Ishikawa (cell line): ENCODE measurements around the gene MAPK8IP1.

ENCODE experiments used
- CEBPB ChIP-seq: IDR thresholded peaks from 2 replicates; pipeline ENCODE4 v1.6.1; 2012
- CREB1 ChIP-seq: IDR thresholded peaks from 2 replicates; pipeline ENCODE4 v1.6.1; 2012; ENCODE audit warnings: low read depth
- EGR1 ChIP-seq: IDR thresholded peaks from 2 replicates; pipeline ENCODE4 v1.6.1; 2012
- EP300 ChIP-seq: IDR thresholded peaks from 2 replicates; pipeline ENCODE4 v1.6.1; 2012; ENCODE audit warnings: borderline replicate concordance
- FOXM1 ChIP-seq: IDR thresholded peaks from 2 replicates; pipeline ENCODE4 v1.6.1; 2012; ENCODE audit warnings: low read depth, borderline replicate concordance
- NFIC ChIP-seq: IDR thresholded peaks from 2 replicates; pipeline ENCODE4 v1.6.1; 2012
- RAD21 ChIP-seq: IDR thresholded peaks from 2 replicates; pipeline ENCODE4 v1.6.1; 2012; ENCODE audit warnings: low read depth
- YY1 ChIP-seq: IDR thresholded peaks from 2 replicates; pipeline ENCODE4 v1.6.1; 2012; ENCODE audit warnings: low read depth
- ZBTB7A ChIP-seq: IDR thresholded peaks from 2 replicates; pipeline ENCODE4 v1.6.1; 2012; ENCODE audit warnings: low read depth
- TF ChIP-seq, protein P1 (sequence below): IDR thresholded peaks from 2 replicates; pipeline ENCODE4 v1.6.1; 2012
- TF ChIP-seq, protein P2 (sequence below): IDR thresholded peaks from 2 replicates; pipeline ENCODE4 v1.6.1; 2012

DNA sequence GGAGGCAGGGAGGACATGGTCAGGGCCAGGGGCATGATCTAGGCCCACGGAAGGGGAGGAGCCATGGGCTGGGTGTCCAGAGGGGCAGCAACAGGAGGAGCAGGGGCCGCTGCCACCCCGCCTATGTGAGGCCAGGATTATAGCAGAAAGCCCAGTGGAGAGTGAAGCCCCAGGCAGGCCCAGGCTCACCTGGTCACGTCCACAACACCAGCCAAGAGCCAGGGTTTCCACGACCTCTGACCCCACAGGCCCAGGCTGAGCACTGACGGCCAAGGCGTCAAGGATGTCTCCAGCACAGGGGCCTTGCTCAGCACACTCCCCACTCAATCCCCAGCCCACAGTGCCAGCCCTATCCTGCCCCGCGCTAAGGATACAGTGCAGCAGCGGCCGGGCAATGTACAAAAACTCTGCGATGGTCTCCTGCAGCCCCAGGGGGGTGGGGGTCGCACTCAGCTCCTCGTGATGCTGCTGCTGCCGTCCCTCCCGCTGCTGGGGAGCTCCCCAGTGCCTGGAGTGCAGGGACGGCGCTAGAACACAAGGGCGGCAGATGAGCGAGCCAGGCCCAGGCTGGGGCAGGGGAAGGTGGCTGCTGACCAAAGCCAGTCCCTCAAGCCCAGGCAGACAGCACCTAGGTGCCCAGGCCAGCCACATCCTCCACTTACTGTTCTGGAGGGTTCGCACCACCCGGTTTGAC, 28.6 kb downstream of the MAPK8IP1 start:
- TF ChIP-seq CREB1, result no peak
- TF ChIP-seq, protein P1, sequence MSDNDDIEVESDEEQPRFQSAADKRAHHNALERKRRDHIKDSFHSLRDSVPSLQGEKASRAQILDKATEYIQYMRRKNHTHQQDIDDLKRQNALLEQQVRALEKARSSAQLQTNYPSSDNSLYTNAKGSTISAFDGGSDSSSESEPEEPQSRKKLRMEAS, result no peak
- TF ChIP-seq FOXM1, result no peak
- TF ChIP-seq NFIC, result no peak
- TF ChIP-seq EP300, result no peak
- TF ChIP-seq, protein P2, sequence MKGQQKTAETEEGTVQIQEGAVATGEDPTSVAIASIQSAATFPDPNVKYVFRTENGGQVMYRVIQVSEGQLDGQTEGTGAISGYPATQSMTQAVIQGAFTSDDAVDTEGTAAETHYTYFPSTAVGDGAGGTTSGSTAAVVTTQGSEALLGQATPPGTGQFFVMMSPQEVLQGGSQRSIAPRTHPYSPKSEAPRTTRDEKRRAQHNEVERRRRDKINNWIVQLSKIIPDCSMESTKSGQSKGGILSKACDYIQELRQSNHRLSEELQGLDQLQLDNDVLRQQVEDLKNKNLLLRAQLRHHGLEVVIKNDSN, result no peak
- TF ChIP-seq RAD21, result no peak
- no peak for TF ChIP-seq EGR1
- no peak for TF ChIP-seq ZBTB7A
- TF ChIP-seq CEBPB, result no peak
- no peak for TF ChIP-seq YY1
